Bronchial epithelial cell (primary cell): ENCODE data around the gene LYPD4. TPM values are rescaled to one million over a fixed set of nuclear protein-coding genes. Genes with fewer than 3 reads are reported as not detected.

ENCODE experiments used
- DNase-seq: peaks from one replicate; pipeline ENCODE4 v3.0.0-alpha.2; 2010; ENCODE audit warnings: low read depth
- FAIRE-seq: peaks from 2 replicates; lab custom pipeline; 2011; peaks lifted over from hg19 to GRCh38; lab: Jason Lieb, UNC
- H3K27me3 ChIP-seq: 2 replicates; pipeline ENCODE4 v1.5.1; 2011; ENCODE audit warnings: low read length; ENCODE audit not compliant: control insufficient read depth, insufficient read depth
- H3K36me3 ChIP-seq: 2 replicates; pipeline ENCODE4 v1.5.1; 2011; ENCODE audit warnings: low read length; ENCODE audit not compliant: control insufficient read depth, insufficient read depth
- H3K4me3 ChIP-seq: 2 replicates; pipeline ENCODE4 v1.5.1; 2011; ENCODE audit warnings: mild to moderate bottlenecking, low read depth, low read length, control low read depth
- CTCF ChIP-seq: IDR thresholded peaks from 2 replicates; pipeline ENCODE4 v1.5.1; 2011; ENCODE audit warnings: mild to moderate bottlenecking, moderate library complexity, low read length, control low read depth, inconsistent platforms; ENCODE audit not compliant: insufficient read depth, severe bottlenecking
- total RNA-seq: library from RNA; depleted of rRNA; stranded (reverse); fragments of >200 nt; gene quantifications from 2 replicates; pipeline ENCODE4 v1.2.1, GENCODE V29; 2014

Gene LYPD4
- total RNA-seq, 1 donor from 2014 or later = not detected

DNA sequence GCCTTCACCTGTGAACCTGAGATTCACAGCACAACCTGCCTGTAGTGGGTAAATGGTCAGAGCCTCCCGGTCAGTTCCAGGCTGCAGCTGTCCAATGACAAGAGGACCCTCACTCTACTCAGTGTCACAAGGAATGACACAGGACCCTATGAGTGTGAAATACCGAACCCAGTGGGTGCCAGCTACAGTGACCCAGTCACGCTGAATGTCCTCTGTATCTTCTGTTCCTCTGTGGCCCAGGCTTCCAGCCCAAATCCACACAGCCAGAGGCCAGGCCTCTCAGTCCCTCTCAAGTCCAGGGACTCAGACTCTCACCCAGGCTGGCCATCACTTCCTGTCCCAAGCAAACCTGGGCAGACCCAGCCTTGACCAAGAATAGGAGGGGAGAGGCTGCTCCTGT lies 37.3 kb downstream of the LYPD4 start:
- DNase-seq (no peak), FAIRE-seq (peak; percentile 32)
- no peaks in the 10 kb centered on the region for H3K36me3 ChIP-seq
- no peak for TF ChIP-seq CTCF
- no peak overlapping the region for H3K4me3 ChIP-seq
- H3K27me3 ChIP-seq = no peaks in the 10 kb centered on the region

DNA sequence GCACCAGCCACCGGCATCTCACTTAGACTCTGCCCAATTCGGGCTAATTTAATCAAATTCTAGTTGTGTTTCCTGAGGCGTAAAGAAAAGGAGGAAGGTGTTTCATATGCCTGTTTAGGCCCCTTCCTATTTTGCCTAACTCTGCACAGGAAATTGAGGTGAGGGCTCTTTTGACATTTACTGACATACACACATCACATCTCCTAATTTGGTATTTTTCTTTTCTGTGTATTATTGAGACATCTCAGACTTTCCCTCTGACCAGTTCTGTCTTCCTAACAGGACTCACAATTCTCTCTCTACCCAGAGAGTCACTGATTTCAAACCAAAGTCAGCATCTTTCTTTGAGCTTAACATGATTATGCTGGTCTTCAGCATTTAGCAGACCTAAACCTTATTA lies 40.1 kb downstream of the LYPD4 start:
- H3K27me3 ChIP-seq = no peaks in the 10 kb centered on the region
- FAIRE-seq = no peak
- no peak overlapping the region for H3K4me3 ChIP-seq
- DNase-seq = no peak
- TF ChIP-seq CTCF = no peak
- no peaks in the 10 kb centered on the region for H3K36me3 ChIP-seq

- Histone ChIP-seq H3K4me3 (no peak overlapping the region), H3K36me3 (no peaks in the 10 kb centered on the region), H3K27me3 (no peaks in the 10 kb centered on the region)
- FAIRE-seq (no peak), DNase-seq (no peak)
- TF ChIP-seq CTCF = no peak
These were observed 41.7 kb downstream of the LYPD4 start for GRCh38 chr19:41802770-41803169.

DNA sequence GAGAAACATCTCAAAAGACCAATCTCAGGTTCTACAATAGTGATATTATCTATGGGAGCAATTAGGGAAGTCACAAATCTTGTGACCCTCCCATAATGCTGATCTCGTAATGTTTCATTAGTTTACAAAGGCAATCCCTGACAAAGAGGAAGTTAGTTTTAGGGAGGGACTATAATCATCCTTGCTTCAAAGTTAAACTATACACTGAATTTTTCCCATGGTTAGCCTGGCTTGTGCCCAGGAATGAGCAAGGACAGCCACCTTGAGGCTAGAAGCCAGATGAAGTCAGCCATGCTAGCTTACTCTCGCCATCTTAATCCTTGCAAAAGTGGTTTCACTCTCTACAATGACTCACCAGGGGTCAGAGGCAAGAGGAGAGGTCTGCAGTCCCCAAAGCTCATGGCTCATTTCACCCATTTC lies 42.7 kb downstream of the LYPD4 start:
- DNase-seq (no peak), FAIRE-seq (no peak)
- H3K27me3 ChIP-seq = no peaks in the 10 kb centered on the region
- no peak for TF ChIP-seq CTCF
- no peak overlapping the region for H3K4me3 ChIP-seq
- H3K36me3 ChIP-seq = no peaks in the 10 kb centered on the region

DNA sequence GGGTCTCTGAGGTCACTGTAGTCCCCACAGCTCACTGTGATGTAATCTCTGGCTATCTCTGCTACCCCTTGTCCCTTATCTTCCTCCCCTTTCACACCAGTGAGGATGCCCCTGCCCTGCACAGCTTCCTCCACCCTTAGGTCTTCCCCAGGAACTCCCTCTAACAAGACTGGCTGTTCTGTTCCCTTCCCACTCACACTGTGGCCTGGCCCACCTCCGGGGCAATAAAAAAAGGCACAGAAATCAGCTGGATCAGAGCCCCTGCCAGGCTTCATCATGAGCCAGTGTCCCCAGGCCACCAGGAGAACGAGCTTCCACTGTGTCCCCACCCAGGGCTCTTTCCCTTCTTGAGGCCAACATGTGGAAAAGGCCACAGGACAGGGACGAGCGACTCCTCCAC lies 43.5 kb downstream of the LYPD4 start:
- no peaks in the 10 kb centered on the region for H3K36me3 ChIP-seq
- TF ChIP-seq CTCF = no peak
- no peak for DNase-seq
- FAIRE-seq = no peak
- no peaks in the 10 kb centered on the region for H3K27me3 ChIP-seq
- H3K4me3 ChIP-seq = no peak overlapping the region

DNA sequence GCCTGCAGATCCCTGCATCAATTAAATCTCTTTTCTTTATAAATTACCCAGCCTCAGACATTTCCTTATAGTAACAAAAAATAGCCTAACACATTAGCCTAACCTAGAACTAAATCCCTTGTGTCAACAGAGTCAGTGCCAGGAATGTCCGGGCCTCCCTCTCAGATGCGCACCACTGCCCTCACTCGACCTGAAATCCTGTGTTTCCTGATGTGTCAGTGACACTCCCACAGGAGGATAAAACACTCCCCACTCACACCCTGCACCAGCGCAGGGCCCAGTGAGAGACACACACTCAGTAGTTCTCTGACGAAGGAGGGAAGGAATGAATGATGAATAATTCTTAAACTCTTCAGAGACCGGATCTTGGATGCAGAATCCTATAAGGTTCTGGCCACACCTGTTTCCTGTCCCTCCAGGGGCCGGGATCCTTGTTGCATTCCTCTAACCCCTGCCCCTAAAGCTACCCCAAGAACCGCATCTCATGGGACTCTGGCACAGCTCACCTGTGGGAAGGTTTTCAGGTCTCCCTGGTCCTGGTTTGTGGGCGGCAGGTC lies 45.0 kb downstream of the LYPD4 start:
- H3K4me3 ChIP-seq = no peak overlapping the region
- FAIRE-seq = peak; percentile 98
- DNase-seq = peak; percentile 83
- H3K36me3 ChIP-seq = no peaks in the 10 kb centered on the region
- no peaks in the 10 kb centered on the region for H3K27me3 ChIP-seq
- TF ChIP-seq CTCF = no peak
